Measurements from ENCODE around the gene OSBPL5. TPM values are rescaled to one million over a fixed set of nuclear protein-coding genes. Genes with fewer than 3 reads are reported as not detected.

OSBPL5 gene
- total and polyA plus RNA-seq, 2 of the 4 experiments (the other 2 are of a cell fraction), result 14.9 to 22.3 TPM

GRCh38 chr11:3135481-3136440, 29.3 kb downstream of the OSBPL5 start:
- Histone ChIP-seq H4K5ac (ENCODE audit: low read depth, low read length) (no peak overlapping the region), H2AFZ (replicated peaks; ENCODE audit: low read length, poor library complexity) (no peak overlapping the region), H2BK120ac (ENCODE audit: low read depth, low read length) (no peak overlapping the region), H3K27ac (ENCODE audit: insufficient read depth, low read length) (no peak overlapping the region), H3K18ac (ENCODE audit: low read depth, low read length) (no peak overlapping the region), H4K8ac (ENCODE audit: low read depth in 2 of 2, low read length in 2 of 2) (no peak overlapping the region), H4K91ac (ENCODE audit: insufficient read depth, low read depth, low read length) (no peak overlapping the region), H2BK5ac (ENCODE audit: low read depth, low read length, poor library complexity, severe bottlenecking) (no peak overlapping the region), H3K9me1 (ENCODE audit: insufficient read depth, low read length) (0 out of 2 replicates have a peak, but pooled peaks cover 3% of the 10 kb centered on the region), H3K79me1 (ENCODE audit: low read depth in 1 of 2, low read length in 2 of 2) (peaks cover 5 to 79% of the 10 kb centered on the region in 2 experiments; a peak in 3 of 4 replicates), H3K14ac (replicated peaks; ENCODE audit: low read depth, low read length) (no peak overlapping the region), H2AK9ac (replicated peaks; ENCODE audit: low read depth, low read length, poor library complexity) (no peak overlapping the region), H3K4me1 (ENCODE audit: control insufficient read depth, insufficient read depth, low read length) (peaks cover 2% of the 10 kb centered on the region; the same call in 1 of the 2 replicates), H2BK15ac (ENCODE audit: low read depth, low read length) (no peak overlapping the region), H3K4me3 (ENCODE audit: insufficient read depth, low read depth, low read length) (no peak overlapping the region), H3K9me3 (ENCODE audit: control insufficient read depth, insufficient read depth, low read length) (no peaks in the 10 kb centered on the region), H3K4me2 (ENCODE audit: low read depth, low read length) (no peak overlapping the region), H2BK20ac (ENCODE audit: low read depth, low read length) (no peak overlapping the region), H3K56ac (ENCODE audit: extremely low read depth, insufficient read depth, low read length) (no peak overlapping the region), H2AK5ac (ENCODE audit: low read depth, low read length) (no peak overlapping the region), H4K20me1 (ENCODE audit: insufficient read depth, low read length) (peaks cover 88% of the 10 kb centered on the region), H3K9ac (ENCODE audit: low read depth, low read length) (no peak overlapping the region), H3K27me3 (ENCODE audit: control insufficient read depth, insufficient read depth, low read length) (no peaks in the 10 kb centered on the region), H3K36me3 (ENCODE audit: control insufficient read depth, insufficient read depth, low read length) (peaks cover 6% of the 10 kb centered on the region), H3K23ac (ENCODE audit: low read depth, low read length) (no peak overlapping the region), H3K4ac (ENCODE audit: low read depth, low read length) (no peak overlapping the region)
- ChIA-PET POLR2A (ENCODE audit: unreplicated experiment) (no interaction called here), CTCF (no interaction called here)
- dilution Hi-C loops (cut with HindIII; ENCODE audit: low sequenced_read_pairs, unreplicated experiment), result no loop called here
- 91% methylated on average over 8 of the region's 15 CpGs; no CpG with 5 or more reads in 1 of the 2 experiments for WGBS, 2 experiments (ENCODE audit: extremely low coverage in 2 of 2, insufficient read length in 1 of 2)
- in situ Hi-C loops (cut with MboI; ENCODE audit: low sequenced_read_pairs), result no loop called here
- intact Hi-C loops (cut with micrococcal nuclease), result no loop called here
- DNase-seq (no peak), ATAC-seq (ENCODE audit: low read depth) (peak; percentile 28; the same call in 1 of the 2 replicates)
- no peak for TF ChIP-seq MAFK (IDR thresholded peaks at IDR 0.05; ENCODE audit: low read depth, low read length)
- no peak for TF ChIP-seq CHD1 (IDR thresholded peaks at IDR 0.05; ENCODE audit: low read depth, low read length)
- TF ChIP-seq CTCF (conservative IDR thresholded peaks at IDR 0.05; ENCODE audit: low read depth, low read length), result no peak
- no peak for TF ChIP-seq MXI1 (IDR thresholded peaks at IDR 0.05; ENCODE audit: borderline replicate concordance, low read depth, low read length)
- TF ChIP-seq POLR2A (IDR thresholded peaks at IDR 0.05; ENCODE audit: low read depth, low read length), result no peak
- no peak for TF ChIP-seq MAZ (IDR thresholded peaks at IDR 0.05; ENCODE audit: borderline replicate concordance, low read depth, low read length)
- no peak for TF ChIP-seq CEBPB (IDR thresholded peaks at IDR 0.05; ENCODE audit: low read depth, low read length)
- no peak for TF ChIP-seq BHLHE40 (IDR thresholded peaks at IDR 0.05; ENCODE audit: low read depth, low read length)
- TF ChIP-seq RCOR1 (IDR thresholded peaks at IDR 0.05; ENCODE audit: insufficient replicate concordance, low read length), result no peak
- no TSS peak for BruUV-seq (replicated peaks)

Measured in IMR-90 (cell line).